Activated CD4-positive, alpha-beta T cell treated with anti-CD3 and anti-CD28 coated beads, Interleukin-2, amount 50 U/mL, for 1 hour (primary cell): ENCODE data around the gene STXBP1.

Experiments used
- DNase-seq: peaks from one replicate; pipeline ENCODE4 v3.0.0-alpha.2; 2020

Gene STXBP1

DNA sequence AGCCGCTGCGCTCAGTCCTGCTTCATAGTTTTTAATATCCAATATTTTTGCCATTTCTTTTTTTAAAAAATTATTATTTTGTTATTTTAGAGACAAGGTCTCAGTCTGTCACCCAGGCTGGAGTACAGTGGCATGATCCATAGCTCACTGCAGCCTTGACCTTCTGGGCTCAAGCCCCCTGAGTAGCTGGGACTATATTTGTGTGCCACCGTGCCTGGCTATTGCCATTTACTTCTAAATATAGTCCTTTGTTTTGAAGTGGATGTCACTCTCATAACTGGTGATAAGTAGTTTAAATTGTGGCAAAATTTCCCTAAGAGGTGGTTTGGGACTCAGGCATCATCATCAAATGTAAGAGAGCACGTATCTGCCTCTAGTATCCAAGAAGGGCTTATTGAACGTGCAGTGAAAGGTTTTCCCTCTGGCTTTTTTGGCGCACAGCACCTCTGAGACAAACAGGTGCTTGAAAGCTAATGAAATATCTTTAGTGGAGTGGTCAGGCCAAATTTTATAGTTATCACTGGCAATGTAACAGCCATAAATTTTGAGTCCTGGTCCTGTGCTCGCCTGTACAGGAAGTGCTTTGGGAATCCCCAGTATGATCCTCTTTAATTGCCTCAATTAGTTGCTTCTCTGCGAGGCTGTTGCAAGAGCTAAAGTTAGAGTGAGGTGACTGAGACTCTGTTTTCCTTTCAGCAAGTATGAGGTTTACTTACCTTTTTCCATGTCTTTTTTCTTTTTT, 14.8 kb downstream of the STXBP1 start:
- no peak for DNase-seq

DNA sequence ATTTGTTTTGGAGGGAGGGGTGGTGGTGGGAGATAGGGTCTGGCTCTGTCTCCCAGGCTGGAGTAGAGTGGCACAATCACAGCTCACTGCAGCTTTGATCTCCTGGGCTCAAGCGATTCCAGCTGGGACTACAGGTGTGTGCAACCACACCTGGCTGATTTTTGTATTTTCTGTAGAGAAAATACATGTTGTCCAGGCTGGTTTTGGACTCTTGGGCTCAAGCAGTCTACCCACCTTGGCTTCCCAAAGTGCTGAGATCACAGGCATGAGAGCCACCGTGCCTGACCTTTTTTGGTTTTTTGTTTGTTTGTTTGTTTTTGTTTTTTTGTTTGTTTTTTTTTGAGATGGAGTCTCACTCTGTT, 15.4 kb downstream of the STXBP1 start:
- DNase-seq, result no peak

DNA sequence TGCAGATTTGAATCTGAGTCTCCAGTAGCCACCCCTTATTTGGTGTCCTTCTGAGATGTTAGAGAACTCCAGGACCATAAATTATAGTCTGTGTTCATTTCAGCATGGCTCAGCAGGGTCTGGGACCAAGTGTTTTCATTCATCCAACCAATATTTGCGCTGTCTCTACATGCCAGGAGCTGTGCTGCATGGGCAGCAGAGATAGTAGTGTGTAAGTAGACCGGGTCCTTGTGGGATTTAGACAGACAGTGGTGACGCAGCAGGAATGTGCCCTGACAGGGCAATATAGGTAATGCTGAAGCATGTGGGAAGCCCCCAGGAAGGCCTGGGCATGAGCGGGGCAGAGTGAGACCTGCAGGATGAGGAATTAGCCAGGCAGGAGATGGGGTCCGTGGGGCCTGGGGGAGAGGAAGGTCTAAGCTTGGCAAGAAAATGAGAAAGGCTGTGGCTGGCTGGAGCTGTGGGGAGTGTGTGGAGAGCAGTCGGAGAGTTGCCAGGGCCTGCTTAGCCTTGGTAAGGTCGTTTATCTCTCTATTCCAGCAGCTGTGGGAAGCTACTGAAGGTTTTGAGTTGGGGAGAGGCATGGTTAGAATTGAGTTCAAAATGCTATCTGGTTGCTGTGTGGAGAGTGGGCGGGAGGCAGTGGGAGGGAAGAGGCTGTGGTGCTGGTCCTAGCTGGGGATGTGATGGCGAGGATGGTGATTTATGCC, 16.8 kb downstream of the STXBP1 start:
- no peak for DNase-seq

DNA sequence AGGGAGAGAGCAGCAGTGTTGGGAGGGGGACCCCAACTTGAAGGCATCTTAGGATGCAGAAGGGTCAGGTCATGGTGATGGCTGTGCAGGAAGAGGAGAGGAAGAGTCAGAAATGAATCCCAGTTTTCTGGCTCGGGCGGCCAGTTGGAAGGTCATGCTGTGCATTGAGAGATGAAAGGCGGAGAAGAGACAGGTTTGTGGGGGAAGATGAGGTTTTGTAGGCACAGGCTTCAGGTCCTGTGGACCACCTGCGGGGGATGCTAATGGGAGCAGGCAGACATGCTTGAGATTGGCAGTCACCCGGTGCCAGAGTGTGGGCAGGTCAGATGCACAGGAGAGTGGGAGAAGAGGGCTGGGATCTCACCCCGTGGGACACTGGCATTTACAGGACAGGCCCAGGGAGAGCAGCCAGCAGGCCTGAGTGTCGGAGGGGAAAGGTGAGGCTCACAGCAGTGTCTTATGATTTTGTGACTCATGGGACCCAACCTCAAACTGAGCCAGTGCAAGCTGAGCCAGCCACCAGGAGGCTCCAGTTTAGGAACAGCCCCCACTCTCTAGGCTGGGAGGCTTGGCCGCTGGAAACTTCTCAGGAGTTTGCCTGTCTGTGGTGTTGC, 17.5 kb downstream of the STXBP1 start:
- no peak for DNase-seq

DNA sequence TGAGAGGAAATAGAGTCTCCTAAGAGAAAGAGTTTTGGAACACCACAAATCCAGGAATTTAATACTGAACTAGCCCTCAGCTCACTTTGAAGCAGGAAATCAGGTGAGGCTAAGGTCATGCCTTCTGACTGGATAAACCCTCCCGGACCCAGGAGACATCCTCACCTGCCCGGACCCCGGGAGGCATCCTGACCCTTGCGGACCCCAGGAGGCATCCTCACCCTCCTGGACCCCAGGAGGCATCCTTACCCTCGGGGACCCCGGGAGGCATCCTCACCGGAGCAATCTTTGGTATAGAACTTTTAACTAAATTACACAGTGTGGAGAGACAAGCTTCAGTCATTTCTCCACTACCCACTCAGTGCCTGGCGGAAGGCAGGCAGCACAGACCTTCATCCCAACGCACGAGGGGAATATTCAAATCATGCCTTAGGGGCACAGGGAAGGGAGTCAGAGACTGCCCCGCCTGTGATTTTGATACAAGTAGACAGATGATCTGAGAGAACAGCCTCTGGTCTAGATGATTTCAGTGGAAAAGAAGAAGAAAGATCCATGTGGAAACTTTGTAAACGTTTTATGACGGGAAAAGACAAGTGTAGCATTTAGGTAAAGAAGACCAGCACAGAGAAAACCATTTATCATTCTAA, 21.3 kb downstream of the STXBP1 start:
- DNase-seq, result no peak

DNA sequence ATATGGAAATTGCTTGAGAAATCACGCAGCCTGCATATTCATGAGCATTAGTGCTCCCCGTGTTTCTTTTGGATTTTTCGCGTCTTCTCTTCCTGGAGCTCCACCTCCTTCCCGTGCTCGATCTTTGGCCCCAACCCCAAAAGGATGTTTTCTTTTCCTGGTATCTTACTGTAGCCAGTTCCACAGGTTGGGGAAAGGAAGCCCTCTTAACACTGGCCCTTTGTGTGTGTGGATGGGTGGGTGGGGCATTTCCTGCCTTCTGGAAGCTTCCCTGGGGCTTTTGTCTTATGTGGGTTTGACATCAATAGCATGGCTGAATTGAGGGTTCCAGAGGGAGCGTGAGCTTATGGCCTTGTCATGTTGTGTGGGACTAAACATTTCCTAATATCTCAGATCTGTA, 21.9 kb downstream of the STXBP1 start:
- no peak for DNase-seq

DNA sequence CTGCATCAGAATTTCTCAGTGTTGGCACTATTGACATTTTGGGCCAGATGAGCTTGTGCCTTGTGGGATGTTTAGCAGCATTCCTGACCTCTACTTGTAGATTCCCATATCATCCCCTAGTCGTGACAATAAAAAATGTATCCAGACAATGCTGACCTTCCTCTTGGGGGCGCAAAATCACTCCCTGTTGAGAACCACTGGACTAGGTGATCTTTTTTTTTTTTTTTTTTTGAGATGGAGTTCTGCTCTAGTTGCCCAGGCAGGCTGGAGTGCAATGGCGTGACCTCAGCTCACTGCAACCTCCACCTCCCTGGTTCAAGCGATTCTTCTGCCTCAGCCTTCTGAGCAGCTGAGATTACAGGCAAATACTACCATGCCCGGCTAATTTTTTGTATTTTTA, 22.6 kb downstream of the STXBP1 start:
- DNase-seq, result no peak

DNA sequence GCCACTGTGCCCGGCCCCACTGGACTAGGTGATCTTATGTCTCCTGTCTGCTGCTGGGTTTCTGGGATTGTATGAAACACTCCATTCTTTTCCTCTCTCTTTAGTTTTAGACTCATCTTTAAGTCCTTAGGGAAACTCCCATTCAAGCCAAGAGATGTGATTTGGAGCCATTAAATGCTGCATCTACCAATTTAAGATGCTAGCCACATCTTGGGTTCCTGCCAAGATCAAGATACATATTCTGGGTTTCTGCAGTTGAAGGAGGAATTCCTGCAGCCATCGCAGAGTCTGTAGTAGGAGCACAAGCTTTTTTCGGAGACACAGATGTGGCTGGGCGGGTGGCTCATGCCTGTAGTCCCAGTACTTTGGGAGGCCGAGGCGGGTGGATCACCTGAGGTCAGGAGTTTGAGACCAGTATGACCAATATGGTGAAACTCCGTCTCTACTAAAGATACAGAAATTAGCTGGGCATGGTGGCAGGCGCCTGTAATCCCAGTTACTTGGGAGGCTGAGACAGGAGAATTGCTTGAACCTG, 23.2 kb downstream of the STXBP1 start:
- DNase-seq, result no peak

DNA sequence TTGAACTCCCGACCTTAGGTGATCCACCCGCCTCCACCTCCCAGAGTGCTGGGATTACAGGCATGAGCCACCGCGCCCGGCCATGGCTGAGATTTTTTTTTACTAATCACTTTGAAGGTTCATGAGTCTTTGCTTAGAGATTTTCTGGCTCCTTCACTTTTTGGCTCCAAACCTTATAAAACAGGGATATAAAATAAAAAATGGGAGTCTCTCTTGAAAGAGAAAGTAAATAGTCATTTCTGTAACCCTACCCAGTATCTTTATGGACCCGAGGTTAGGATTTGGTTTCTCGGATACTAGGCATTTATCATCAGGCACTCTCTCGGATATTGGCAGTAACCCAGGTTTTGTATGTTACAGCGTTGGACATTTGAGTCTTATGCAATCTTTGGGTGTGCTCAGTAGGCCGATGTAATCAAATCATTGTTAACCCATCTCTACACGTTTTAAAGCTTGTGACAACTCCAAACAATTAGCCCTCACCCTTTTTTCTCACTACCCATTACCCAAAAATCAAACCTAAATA, 25.3 kb downstream of the STXBP1 start:
- no peak for DNase-seq

DNA sequence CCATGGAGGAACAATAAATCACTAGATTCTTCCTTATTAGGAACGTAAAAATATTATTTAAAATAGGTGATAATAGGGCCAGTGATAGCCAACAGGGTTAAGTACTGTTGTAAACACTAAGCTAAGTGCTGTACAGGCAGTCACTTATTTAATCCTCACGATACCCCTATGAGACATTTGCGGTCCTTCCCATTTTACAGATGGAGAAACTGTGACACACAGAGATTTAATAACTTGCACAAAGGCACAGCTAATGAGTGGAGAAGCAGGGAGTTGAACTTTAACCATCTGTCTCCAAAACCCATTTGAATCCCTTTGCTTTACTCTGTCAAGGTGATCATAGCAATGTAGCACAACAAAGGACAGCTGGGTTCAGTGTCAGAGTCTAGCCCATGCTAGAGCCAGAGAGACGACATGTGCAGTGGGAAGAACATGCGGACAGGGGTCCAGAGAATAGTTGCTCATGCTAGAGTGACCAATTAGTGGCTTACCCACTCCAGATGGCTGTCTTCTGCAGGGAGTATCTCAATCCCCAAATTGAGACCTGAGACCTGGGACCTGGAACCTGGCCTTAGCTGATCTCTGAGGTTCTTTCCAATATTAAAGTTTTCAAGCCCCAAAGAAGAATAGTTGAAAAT, 28.9 kb downstream of the STXBP1 start:
- no peak for DNase-seq

DNA sequence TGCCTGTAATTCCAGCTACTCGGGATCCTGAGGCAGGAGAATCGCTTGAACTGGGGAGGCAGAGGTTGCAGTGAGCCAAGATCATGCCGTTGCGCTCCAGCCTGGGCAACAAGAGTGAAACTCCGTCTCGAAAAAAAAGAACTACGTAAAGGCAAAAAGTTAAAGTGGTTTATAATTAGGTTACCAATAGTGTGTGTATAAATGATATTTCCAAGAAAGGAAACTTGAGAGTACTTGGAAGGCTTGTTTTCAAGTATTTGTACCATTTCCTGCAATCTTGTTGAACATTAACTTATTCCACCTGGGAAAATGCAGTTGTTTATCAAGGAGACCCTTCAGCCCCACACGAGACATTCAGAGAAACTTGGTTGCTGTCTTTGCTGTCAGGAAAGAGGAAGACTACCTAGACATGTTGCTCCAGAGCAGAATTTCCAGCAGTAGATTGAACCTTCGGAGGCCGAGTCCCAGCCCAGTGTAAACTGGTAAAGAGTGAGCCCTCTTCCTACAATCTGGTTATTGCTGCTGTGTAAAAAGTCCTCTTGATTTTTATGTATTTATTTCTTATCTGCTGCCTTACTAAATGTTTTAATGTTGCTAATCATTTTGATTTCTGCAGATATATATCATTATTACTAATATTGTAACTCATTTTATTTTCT, 30.1 kb downstream of the STXBP1 start:
- no peak for DNase-seq

DNA sequence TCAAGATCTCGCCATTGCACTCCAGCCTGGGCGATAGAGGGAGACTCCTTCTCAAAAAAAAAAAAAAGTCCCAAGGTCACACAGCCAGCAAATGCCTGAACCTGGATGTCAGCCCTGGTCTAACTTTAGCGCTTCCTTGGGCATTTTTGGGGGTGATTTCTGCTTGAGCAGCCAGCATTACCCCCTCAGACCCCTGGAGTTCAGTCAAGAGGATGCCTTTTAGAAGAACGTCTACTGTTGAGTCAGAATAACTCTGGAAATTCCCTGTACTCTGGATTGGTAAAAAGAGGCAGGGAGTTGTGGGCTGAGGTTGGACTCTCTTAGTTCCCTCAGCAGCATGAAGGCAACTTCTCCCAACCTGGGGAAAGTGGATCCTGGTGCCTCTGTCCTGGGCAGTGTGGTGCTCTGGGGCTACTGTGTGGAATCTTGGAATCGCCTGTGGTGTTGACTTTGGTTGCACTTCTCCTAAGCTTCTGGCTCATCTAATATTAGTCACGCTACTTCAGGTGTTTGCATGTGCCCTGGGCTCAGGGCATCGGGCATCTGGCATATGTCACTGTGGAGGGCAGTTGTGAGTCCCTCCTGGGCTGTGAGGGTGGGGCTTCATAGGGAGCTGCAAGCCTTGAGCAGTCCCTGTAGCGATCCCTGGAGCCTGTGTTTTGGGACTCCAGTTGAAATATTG, 32.2 kb downstream of the STXBP1 start:
- no peak for DNase-seq

DNA sequence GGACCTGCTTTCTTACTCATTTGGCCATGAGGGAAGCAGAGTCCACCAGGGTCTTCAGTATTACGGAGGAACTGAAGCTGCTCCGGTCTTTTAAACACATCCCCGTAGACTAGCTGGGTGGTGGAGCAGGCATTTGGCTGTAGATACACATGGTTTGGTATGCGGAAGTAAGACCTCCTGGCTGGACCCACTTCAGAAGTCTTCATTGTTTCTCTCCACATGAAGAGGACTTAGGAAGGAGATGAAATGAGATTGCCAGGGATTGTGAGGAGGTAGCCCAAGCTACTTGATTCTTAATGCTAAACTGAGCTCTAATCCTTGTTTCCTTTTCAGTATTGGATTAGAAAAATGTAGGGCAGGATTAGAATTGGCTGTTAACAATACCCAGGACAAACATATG, 32.9 kb downstream of the STXBP1 start:
- DNase-seq, result no peak

DNA sequence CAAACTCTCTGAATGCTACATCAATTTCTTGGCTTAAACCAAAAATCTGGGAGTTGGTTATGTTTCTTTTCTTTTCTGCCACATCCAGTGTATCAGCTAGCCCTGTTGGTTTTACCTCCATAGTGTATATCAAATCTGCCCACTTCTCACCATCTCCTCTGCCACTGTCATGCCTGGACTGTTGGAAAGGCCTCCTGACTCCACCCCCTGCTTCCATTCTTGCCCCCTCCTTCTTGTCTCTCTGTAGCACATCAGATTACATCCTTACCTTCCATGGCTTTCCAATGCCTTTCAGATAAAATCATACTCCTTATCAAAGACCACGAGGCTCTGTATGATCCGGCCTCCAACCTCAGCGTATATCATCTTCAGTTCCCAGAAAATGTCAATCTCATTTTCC, 35.4 kb downstream of the STXBP1 start:
- DNase-seq, result no peak

DNA sequence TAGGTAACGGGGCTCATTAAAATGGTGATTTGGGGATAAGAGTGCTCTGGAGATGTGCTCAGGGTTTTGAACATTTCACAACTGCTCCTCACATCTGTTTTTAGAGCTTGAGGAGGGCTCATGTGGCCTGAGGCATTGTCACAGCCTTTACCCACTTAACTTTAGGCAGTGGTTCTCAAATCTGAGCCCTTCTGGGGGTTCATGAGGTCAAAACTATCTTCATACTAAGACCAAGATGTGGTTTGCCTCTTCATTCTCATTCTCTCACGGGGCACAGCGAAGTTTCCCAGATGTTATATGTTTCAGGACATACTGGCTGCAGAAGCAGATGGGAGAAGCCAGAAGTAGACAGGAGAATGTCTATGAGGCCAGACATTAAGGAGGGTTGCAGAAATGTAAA, 38.4 kb downstream of the STXBP1 start:
- no peak for DNase-seq

DNA sequence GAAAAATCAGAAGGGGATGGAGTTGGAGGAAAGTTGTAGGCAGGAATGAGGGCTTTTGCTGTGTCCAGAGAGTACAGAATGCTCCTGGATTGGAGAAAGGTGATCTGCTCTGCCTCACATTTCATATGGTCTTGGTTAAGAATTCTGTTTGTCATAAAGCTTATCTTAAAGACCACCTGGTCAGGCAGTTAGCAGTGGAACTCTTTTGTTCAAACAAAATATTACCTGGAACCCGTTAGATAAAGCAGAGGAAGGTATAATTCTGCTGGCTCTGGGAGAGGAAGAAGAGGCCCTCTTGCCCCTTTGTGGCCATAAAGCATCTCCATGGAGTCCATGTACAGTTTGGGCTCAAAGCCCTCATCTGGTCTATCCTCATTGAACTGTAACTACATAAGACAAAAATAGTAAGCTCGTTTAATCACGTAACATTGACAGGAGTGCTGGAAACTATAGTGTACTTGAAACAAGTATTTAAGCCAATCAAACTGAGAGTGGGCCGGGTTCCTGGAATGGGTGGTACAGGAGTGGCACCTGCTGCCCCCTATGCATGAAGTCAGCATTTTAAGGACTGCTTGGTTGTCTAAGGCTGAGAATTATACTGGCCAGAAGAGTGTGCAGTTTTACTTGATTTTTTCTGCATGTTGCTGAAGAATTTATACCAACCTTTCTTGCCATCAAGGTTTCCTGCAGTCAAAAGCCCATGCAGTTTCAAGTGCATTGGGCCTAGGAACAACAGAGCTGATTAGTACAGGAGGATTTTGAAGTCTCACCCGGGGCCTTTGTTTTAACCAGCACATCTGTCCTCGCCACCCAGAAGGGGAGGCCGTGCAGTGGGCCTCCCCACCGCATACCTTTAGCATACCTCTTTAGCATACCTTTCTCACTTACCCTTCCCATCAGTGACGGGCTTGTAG, 39.9 kb downstream of the STXBP1 start:
- DNase-seq, result no peak

DNA sequence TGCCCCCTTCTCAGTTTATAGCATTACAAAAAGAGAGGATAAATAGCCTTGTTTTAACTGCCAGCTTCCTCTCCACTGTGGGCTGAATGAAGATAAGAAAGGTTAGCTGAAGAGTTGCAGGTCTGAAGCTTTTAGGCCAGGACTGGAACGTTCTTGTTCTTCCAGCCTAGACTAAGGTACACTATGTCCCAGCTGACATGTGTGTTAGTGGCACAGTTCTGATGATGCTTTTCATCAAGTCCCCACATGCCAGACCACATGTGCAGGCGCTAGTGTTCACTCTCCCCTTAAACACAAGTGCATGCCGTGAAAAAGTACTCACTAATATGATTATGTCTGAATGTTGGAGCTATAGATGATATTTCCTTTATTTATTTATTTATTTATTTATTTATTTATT, 40.7 kb downstream of the STXBP1 start:
- no peak for DNase-seq

DNA sequence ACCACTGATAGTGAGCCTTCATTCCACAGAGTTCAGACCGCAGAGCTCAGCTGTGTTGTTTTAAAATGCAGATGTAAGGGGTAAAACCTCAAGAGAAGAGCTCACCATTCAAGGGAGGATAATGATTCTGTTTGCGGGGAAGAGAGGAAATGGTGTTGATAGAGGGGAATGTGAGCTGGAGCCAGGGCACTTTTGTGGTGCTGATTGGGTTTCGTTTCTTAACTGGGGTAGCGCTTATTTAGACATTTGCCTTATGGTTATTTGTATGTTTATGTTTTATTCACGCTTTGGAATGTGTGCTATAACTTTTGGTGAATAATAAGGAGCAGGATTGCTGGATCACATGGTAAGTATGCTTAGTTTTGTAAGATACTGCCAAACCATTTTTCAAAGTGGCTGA, 42.5 kb downstream of the STXBP1 start:
- no peak for DNase-seq

DNA sequence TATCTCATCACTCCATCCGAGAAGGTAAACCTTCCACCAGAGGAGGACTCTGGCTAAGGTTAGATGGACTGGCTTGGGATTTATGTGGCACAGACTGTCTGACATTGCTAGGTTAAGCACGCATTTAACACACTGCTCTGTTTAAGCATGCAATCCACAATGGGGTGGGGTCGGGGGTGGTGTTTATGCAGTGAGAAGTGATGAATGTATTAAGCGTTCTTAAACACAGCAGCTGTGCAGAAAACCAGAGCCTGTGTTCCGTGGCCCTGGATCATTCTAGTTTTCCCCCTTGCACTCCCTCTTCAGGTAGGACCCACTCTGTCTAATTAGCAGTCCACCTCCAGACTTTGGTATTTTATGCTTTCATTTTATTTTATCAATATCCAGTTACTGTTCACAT, 46.4 kb downstream of the STXBP1 start:
- DNase-seq, result no peak

DNA sequence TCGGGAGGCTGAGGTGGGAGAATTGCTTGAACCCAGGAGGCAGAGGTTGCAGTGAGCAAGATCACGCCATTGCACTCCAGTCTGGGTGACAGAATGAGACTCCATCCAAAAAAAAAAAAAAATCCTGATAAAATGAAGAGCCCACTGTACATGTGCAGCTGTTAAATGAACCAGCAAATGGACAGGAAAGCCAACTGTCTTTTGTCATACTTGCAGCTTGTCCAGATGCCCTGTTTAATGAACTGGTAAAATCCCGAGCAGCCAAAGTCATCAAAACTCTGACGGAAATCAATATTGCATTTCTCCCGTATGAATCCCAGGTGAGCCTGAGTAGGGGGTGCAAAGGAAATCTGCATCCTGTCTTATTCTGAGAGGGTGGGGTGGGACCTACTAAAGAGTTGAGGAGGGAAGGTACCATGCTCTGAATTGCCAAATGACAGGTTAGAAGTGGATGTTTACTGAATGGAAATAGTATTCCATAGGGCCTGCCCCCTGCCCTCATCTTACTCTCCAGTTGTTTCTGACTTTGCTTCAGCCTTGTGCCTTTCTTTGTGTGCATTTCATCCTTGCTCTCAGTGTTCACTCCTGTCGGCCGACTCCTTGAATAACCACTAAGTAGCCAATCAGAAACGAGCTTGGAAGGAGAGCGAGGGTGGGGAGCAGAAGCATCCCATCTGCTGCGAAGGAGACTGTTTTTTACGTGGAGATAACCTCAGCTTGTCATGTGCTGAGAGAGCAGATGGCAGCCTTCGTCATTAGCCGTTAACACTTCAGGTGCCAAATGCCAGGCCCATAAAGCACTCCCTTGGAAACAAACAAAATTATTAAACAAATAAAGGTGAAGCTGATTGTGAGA, 49.0 kb downstream of the STXBP1 start:
- DNase-seq, result no peak
